Kidney epithelial cell (primary cell): Measurements from ENCODE around the gene SEC61A2. TPM values are rescaled to one million over a fixed set of nuclear protein-coding genes. Genes with fewer than 3 reads are reported as not detected.
"Not testable (repeated sequence)": the region's sequence is repeated elsewhere in the genome, so short reads cannot be mapped to it uniquely, and the experiment has no call there.

Source experiments
- DNase-seq: peaks from one replicate; pipeline ENCODE4 v3.0.0-alpha.2; 2010; ENCODE audit warnings: low read depth
- H3K27me3 ChIP-seq: 2 replicates; pipeline ENCODE4 v1.6.0; 2011; ENCODE audit warnings: low read length; ENCODE audit not compliant: control insufficient read depth, insufficient read depth
- H3K36me3 ChIP-seq: 2 replicates; pipeline ENCODE4 v1.5.1; 2011; ENCODE audit warnings: low read length; ENCODE audit not compliant: control insufficient read depth, insufficient read depth
- H3K4me3 ChIP-seq: 2 replicates; pipeline ENCODE4 v1.5.1; 2011; ENCODE audit warnings: low read depth, mild to moderate bottlenecking, control low read depth, low read length
- total RNA-seq: library from RNA; depleted of rRNA; stranded (reverse); fragments of >200 nt; gene quantifications from 2 replicates; pipeline ENCODE4 v1.2.3, GENCODE V29; 2015
- TF ChIP-seq, protein P1 (sequence below): IDR thresholded peaks from 2 replicates; pipeline ENCODE4 v1.5.1; 2011; ENCODE audit warnings: mild to moderate bottlenecking, moderate library complexity, low read length, control low read depth, inconsistent platforms; ENCODE audit not compliant: insufficient read depth, poor library complexity, severe bottlenecking

The SEC61A2 gene
- total RNA-seq: 7.6 and 7.8 TPM in 2 replicates

DNA sequence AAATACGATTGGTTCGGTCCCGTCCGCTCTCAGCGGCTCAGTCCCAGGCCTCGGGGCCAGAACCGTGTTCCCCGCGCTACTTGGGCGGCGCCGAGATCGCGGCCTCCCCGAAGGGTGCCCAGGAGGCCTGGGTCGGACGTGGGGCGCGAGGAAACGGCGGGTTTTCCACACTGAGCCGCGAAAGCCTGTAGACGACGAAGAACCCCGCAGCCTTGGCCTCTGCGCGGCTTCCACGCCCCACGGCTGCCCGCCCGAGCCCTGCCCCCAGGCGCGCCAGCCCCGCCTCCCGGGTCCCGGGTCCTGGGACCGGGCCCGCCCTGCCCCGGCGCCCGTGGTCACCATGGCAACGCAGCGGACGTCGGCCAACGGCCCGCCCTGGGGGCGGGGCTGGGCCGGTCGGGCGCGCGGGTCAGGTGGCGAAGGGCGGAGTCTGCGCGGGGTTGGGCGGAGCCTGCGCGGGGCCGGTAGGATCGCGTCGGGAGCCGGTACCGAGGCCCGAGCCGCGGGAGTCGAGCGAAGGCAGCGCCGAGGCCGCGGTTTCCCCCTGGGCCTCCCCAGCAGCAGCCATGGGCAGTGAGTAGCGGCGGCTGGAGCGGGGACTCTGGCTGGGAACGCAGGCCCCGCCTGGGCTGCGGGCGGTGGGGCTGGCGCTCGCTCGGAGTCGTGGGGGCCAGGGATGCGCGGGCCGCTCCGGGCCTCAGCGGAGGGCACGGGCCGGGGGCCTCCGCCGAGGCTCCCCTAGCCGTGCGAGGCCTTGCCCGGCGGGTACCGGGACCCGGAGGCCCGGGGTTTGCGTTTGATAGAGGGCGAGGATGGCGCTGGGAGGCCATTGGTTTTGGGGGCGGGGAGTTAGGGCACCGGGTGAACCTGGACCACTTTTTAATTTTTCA lies at the start of gene SEC61A2:
Gene SEC61A2, plus strand, starts transcription at position 456 of the 890 bp plus-strand sequence. Its CDS starts 111 bp downstream, at position 567.
- H3K27me3 ChIP-seq: no peaks in the 10 kb centered on the region
- DNase-seq: peak; percentile 43
- TF ChIP-seq, protein P1, sequence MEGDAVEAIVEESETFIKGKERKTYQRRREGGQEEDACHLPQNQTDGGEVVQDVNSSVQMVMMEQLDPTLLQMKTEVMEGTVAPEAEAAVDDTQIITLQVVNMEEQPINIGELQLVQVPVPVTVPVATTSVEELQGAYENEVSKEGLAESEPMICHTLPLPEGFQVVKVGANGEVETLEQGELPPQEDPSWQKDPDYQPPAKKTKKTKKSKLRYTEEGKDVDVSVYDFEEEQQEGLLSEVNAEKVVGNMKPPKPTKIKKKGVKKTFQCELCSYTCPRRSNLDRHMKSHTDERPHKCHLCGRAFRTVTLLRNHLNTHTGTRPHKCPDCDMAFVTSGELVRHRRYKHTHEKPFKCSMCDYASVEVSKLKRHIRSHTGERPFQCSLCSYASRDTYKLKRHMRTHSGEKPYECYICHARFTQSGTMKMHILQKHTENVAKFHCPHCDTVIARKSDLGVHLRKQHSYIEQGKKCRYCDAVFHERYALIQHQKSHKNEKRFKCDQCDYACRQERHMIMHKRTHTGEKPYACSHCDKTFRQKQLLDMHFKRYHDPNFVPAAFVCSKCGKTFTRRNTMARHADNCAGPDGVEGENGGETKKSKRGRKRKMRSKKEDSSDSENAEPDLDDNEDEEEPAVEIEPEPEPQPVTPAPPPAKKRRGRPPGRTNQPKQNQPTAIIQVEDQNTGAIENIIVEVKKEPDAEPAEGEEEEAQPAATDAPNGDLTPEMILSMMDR: no peak

DNA sequence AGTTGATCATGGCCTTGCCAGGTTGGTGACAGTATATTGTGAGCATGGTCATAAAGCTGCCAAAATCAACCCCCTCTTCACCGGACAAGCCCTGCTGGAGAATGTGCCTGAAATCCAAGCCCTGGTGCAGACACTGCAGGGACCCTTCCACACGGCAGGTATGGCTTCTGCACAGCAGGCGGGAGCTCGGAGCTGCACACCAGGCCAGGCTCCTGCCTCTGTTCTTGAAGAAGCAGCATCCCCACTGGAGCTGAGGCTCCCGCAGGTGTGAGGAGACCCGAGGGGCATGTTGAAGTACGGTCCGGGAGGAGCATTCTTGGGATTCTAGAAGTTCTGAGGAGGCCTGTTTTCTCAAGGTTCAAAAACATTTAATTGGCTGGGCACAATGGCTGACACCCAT lies 48.0 kb upstream of the SEC61A2 start:
- Histone ChIP-seq H3K36me3 (no peaks in the 10 kb centered on the region), H3K27me3 (no peaks in the 10 kb centered on the region), H3K4me3 (no peak overlapping the region)
- TF ChIP-seq, protein P1: no peak
- DNase-seq: no peak

More for the DNA sequence above, at the start of gene SEC61A2:
- no peaks in the 10 kb centered on the region for H3K36me3 ChIP-seq
- peak within 1 kb of the TSS; percentile 99 for H3K4me3 ChIP-seq

DNA sequence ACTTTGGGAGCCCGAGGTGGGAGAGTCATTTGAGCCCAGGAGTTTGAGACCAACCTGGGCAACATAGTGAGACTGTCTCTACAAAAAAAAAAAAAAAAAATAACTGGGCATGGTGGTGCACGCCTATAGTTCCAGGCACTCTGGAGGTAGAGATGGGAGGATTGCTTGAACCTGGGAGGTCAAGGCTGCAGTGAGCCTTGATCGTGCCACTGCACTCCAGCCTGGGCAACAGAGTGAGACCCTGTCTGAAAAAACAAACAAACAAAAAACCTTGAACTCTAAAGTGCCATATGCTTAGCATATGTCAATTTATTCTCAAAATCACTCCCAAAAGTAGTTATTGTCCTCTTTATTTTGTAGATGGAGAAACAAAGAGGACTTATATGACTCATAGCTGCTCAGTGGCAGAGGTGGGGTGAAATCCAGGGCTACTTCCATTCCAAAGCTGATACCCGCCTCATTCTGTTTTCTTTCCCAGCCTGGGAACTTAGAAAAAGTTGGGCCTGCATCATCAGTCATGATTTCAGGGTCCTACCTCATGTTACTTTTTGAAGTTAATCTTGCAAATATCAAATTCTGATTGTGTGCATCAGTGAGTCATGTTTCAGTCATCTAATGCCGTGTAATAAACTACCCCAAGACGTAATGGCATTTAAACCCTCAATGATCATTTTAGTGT lies 47.5 kb upstream of the SEC61A2 start:
- DNase-seq: no peak

DNA sequence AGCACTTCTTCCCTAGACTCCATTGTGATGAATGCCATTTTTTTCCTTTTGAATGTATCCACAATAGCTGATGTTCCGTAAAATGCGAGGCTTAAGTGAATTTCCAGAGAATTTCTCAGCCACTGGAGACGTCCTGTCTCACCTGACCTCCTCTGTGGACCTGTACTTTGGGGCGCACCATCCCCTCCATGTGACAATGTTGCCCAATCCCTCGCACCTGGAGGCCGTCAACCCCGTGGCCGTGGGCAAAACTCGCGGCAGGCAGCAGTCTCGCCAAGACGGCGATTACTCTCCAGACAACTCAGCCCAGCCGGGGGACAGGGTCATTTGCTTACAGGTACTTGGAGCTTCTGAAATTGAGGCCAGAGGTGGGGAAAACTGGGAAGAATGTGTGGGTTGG lies 40.6 kb upstream of the SEC61A2 start:
- Histone ChIP-seq H3K36me3 (no peaks in the 10 kb centered on the region), H3K27me3 (no peaks in the 10 kb centered on the region), H3K4me3 (no peak overlapping the region)
- DNase-seq: no peak
- TF ChIP-seq, protein P1: no peak

More for the DNA sequence above, 47.5 kb upstream of the SEC61A2 start:
- TF ChIP-seq, protein P1: no peak
- Histone ChIP-seq H3K27me3 (no peaks in the 10 kb centered on the region), H3K36me3 (no peaks in the 10 kb centered on the region), H3K4me3 (no peak overlapping the region)

DNA sequence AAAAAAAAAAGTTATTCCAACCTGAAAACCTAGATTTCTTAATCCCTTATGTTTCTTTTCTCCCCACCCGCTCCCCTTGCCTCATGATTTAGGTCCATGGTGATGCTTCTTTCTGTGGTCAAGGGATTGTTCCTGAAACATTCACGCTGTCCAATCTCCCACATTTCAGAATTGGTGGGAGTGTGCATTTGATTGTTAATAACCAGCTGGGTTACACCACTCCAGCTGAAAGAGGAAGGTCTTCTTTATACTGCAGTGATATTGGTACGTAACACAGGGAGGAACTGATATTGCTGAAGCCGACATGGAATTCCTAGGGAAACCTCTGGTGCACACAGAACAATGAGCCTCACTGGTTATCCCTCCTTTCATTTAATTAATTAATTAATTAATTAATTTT lies 38.1 kb upstream of the SEC61A2 start:
- no peak overlapping the region for H3K4me3 ChIP-seq
- H3K27me3 ChIP-seq: no peaks in the 10 kb centered on the region
- H3K36me3 ChIP-seq: no peaks in the 10 kb centered on the region
- no peak for DNase-seq
- TF ChIP-seq, protein P1: no peak

DNA sequence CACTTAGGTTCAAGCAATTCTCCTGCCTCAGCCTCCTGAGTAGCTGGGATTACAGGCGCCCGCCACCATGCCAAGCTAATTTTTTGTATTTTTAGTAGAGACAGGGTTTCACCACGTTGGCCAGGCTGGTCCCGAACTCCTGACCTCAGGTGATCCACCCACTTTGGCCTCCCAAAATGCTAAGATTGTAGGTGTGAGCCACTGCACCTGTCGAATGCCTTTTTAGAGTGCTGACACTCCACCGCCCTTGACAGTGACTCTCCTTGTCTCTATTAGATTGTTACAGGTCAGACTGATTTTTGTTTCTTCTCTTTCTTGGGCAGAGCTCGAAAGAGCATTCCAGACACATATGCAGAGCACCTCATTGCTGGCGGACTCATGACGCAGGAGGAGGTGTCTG lies 32.1 kb upstream of the SEC61A2 start:
- H3K27me3 ChIP-seq, H3K36me3 ChIP-seq, H3K4me3 ChIP-seq, DNase-seq: not testable (repeated sequence)
